NCI-H1436 treated with DMSO at 0.1 percent for 48 hours (cell line): ENCODE data around the gene PIK3C2G.
A peak's percentile ranks its signal among the peaks of the same experiment; 100 is the strongest.

Experiments used
- DNase-seq: peaks from one replicate; lab custom pipeline; 2025; lab: John Stamatoyannopoulos, UW

The PIK3C2G gene

DNA sequence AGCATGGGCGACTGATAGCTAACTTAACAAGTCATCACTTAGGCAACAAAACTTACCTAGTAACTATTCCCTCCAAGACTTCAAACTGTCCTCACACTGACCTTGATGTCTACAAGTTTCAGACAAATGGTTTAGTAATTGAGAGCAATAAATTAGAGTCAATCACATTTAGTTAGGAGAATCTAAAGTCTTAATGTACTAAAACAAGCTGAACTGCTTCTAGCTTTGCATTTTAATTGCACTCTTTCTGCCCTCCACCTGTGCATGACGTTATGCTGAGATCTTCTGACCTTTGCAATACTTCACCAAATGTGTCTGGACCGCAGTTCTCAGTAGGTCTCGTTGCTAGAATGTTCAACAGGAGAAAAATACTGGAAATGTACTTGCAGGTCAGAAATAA is 158.0 kb downstream of the PIK3C2G start:
- DNase-seq = no peak

DNA sequence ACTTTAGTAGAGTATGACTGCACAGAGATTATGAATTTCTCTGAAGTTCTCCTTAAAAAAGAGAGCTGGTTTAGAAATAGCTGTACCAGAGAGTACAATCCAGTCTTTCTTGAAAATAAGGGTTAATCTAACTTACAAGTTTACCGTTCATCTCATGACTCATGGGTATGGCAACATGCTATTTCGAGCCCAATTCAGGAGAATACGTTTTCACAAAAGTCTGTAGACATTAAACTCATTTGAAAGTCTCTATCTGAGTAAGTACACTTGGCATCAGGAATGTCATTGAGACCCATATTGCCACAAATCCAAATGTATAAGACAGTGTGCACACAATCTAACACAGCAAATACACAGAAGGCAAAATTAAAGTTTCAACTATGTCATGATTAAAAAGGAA is 160.5 kb downstream of the PIK3C2G start:
- DNase-seq = no peak

- no peak for DNase-seq
Measured at GRCh38 chr12:18422871-18423270, 161.6 kb downstream of the PIK3C2G start.

DNA sequence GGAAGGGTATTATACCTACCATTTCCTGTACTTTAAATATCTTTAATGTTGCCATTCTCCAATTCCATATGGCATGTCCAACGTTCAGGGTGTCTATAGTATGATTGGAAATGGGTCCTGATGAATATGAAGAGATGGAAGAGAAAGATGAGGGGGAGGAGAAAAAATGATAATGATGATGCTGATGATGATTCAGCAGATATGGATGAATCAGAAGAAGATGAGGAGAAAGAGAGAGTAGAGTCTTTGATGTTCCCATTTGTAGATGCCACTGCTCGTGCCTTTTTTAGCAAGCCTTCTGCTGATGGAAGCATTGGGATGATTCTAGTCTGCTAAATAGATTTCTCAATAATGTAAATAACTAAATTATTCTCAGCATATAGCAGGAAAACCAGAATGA is 163.5 kb downstream of the PIK3C2G start:
- DNase-seq = no peak

DNA sequence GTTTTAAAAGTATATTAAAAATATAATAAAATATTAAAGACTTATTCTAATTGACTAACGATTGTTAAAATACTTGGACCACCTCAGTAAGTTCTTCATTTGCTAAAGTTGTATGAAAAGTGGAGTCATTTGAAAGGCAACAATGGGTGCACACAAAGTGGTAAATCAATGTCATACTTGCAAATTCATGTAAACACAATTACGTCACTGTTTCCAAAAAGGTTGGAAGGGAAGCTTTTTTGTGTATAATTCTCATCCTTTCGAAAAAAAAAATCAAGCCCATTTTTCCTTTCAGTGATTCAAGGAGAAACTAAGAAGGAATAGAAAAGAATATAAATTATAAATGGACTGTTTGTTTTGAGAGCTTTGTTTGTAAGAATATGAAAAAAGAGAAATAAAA is 166.2 kb downstream of the PIK3C2G start:
- DNase-seq = no peak

DNA sequence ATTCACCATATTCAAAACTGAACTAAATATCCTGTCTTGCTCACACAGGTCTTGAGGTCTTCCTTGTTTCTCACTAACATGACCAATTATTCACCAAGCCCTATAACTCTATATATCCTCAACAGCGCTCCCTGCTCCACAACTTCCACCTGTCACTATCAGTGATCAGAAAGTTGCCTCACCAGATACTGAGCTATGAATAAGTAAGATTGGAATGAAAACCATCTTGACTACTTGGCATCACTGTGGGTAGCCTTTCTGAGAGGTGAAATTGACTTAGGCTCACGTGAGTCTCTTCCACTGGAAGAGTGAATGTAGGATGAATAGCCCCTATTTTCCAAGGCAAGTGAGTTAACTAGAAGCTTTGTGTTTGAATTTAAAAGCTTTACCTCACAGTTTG is 167.1 kb downstream of the PIK3C2G start:
- DNase-seq = no peak

- DNase-seq = no peak
Measured at GRCh38 chr12:18429366-18429765, 168.0 kb downstream of the PIK3C2G start.

DNA sequence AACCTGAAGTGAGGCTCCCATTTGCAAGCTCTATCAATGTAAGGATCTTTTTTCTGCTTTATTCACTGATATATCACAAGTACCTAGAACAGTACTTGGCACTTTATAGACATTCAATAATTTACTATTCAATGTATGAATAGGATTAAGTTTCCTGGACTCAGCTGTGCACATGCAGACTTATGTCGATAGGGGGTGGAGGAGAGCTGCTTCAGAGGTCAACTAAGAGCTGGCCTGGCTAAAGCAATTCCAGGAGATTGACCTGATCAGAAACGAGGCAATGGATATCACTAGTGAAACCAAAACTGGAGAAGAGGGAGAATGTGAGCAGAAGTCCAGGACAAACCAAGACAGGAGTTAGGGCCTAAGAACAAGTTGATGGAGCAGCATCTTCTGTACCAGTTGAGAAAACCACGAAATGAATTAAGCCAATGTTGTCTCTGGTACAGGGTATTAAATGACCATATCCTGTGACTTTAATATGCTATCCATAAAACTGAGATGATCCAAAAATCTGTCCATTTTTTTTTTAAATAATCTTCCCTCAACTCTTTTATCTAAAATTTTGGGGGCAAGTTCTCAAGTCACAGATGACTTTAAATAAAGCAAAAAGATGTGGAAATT is 169.2 kb downstream of the PIK3C2G start:
- no peak for DNase-seq

DNA sequence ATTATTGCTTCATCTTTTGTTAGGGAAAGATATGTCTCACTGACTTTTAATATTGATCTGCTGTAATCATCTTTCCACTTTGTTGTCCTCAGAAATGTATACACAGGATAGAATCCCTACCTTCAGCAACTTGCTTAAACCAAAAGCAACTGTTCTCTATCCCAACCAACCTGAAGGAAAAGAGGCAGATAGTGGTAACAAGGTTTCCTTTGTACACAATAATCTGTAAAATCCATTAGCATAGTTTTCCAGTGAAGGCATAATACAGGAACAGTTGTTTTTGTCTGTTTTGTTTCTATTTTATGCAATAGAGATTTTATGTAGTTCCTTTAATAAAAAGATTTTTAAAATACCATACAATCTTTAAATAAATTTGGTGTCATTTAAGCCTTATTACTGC is 170.5 kb downstream of the PIK3C2G start:
- no peak for DNase-seq

DNA sequence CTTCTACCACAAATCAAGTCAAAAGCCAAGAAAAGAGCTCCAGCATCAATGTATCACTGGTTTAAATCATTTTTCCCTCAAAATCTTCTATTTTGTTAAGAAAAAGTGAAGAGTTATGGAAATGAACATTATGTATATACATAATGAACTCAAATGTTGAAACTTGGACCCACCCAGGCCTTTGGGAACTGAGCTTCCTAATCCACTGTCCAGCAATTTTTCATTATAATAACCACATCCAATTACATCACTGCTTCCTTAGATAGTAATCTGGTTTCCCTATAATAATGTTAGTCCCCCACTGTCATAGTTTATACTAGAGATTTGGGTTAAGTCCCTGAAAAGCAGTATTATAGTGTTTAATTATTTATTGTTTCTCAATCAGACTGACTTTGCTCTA is 170.9 kb downstream of the PIK3C2G start:
- DNase-seq = no peak

- no peak for DNase-seq
Measured at GRCh38 chr12:18436170-18436569, 174.9 kb downstream of the PIK3C2G start.

DNA sequence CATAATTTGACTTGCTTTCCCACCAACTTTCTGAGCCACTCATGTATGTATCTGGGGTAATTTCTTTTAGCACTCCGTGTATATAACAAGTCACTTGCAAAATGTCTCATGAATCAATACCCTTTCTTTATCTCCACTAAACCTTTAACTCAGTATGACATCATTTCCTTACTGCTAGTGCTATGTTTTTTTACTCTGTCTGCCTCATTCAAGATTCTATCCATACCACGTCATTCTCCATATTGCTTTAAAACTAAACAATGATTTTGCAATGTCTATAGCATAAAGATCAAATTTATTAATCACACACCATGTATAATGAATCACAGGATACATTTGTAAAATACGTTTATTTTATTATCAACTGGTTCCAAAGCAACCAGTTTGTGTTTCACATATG is 178.2 kb downstream of the PIK3C2G start:
- DNase-seq = no peak

- peak; percentile 22 for DNase-seq
Measured at GRCh38 chr12:18443768-18444437, 182.6 kb downstream of the PIK3C2G start.

GRCh38 chr12:18446061-18446644 is 184.8 kb downstream of the PIK3C2G start:
- DNase-seq = no peak

GRCh38 chr12:18454330-18454729 is 193.0 kb downstream of the PIK3C2G start:
- no peak for DNase-seq

DNA sequence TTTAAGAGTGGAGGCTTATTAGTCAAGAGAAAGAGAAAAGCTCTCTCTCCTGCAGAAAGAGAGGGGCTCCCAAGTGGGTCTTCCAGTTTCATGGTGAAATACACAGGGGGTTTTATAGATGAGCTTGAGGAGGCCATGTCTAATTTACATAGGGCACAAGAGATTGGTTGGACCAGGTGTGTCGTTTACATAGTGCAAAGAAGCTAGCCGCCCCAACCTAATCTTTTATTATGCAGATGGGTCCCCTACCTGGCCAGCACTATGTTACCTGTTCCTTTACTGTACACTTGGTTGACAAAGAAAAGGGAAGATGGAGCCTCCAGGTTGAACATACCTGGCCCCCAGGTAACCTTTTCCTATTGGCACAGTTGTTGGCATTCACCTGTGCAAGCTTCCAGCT is 195.0 kb downstream of the PIK3C2G start:
- no peak for DNase-seq

DNA sequence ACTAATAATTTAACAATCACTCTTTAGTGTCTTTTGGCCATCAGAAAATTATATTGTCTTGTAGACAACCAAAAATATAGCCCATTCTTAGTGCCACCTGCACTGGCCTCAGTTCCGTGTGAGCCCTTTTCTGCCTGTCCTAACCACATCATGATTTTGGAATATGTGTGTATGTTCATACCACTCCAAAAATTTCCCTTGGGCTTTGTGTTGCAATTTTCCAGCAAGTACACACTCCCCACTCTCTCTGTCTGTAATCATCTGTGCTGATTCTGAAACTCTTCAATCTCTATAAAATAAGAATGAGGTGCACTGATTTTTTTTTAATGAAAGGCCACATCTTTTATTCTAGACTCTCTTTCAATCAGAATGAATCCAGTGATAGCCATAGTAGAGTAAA is 196.0 kb downstream of the PIK3C2G start:
- DNase-seq = no peak

DNA sequence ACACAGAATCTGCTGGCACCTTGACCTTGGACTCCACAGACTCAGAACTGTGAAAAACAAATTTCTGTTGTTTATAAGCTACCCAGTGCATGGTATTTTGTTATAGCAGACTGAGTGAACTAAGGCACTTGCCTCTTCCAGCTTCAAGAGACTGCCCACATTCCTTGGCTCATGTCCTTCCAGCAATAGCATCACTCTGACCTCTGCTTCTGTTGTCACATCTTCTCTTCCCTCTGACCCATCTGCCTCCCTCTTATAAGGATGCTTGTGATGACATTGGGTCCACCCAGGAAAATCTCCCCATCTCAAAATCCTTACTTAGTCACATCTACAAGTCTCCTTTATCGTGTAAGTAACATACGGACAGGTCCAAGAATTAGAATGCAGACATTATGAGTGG is 200.4 kb downstream of the PIK3C2G start:
- no peak for DNase-seq

GRCh38 chr12:18462442-18462841 is 201.1 kb downstream of the PIK3C2G start:
- no peak for DNase-seq

GRCh38 chr12:18467620-18468245 is 206.4 kb downstream of the PIK3C2G start:
- DNase-seq = no peak

DNA sequence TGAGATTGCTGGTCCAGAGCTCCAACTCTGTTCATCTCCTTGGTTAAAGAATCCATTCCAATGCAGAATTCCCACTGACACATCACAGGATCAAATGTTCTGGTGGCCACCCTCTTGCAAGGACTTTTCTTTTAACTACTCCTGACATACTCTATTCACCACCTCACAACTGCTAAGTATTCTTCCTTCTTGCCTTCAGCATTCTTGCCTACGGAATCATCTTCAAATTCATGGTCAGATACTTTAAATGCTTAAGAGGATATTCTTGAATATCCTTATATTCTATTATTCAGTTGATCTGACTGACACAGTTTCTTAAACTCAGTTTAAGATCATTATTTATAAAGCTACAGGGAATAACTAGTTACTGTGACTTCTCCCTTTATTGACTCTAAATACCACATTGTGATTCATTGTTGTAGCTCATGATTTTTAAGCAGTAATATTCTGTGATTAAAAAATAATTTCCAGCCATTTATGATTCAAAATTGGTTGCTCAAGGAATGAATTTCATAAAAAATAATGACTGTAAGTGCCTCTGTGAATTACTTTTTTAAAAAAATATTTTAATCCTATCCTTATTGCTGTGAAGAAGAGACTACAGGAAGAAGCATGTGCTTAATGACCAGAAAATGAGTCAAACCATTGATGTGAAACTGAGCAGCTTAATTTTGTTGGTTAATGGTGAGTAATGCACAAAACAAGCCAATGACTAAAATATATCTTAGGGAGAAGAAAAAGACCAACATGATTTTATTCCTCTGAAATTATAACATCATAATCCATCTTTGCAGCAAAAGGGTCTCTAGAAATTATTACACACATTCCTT is 207.1 kb downstream of the PIK3C2G start:
- DNase-seq = no peak

DNA sequence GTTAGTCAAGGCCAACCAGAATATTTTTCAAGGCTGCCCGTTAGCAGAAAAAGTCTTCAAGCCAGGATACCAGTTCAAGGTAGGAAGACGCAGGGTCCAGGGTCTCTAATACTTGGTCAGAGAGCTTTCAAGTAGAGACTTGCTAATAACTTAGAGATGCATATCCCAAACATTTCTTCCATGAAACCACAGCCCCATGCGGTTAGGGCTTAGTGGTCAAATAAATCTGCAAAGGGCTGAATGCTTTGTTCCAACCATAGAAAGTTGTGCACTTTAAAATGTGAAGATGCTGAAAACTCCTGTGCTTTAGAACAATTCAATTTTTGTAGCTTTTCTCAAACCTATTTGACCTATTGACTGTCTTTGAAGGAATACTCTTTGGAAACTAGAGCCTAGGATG is 208.9 kb downstream of the PIK3C2G start:
- DNase-seq = no peak
